KMS-11 (cell line): ENCODE measurements around the gene FKBP1B.

ENCODE experiments used
- H2AFZ ChIP-seq: fragments of 200-600 bp; sonication (generic); 2 replicates; pipeline ENCODE4 v1.6.1; 2016; ENCODE audit warnings: antibody characterized with exemption, mixed run types, low read depth
- H3K27ac ChIP-seq: fragments of 200-600 bp; sonication (generic); 2 replicates; pipeline ENCODE4 v1.6.1; 2016; ENCODE audit warnings: mild to moderate bottlenecking, mixed run types
- H3K27me3 ChIP-seq: fragments of 200-600 bp; sonication (generic); 2 replicates; pipeline ENCODE4 v1.6.1; 2017; ENCODE audit warnings: mild to moderate bottlenecking, low read depth, mixed run types, moderate library complexity; ENCODE audit not compliant: insufficient read depth
- H3K36me3 ChIP-seq: fragments of 200-600 bp; sonication (generic); 2 replicates; pipeline ENCODE4 v1.6.1; 2017; ENCODE audit warnings: mild to moderate bottlenecking, mixed run types; ENCODE audit not compliant: insufficient read depth
- H3K4me1 ChIP-seq: fragments of 200-600 bp; sonication (generic); 2 replicates; pipeline ENCODE4 v1.6.1; 2016; ENCODE audit warnings: mild to moderate bottlenecking, low read depth, mixed run types; ENCODE audit not compliant: poor library complexity, severe bottlenecking
- H3K4me2 ChIP-seq: fragments of 200-600 bp; sonication (generic); 2 replicates; pipeline ENCODE4 v1.7.0; 2016; ENCODE audit warnings: mild to moderate bottlenecking, mixed run types
- H3K4me3 ChIP-seq: fragments of 200-600 bp; sonication (generic); IDR thresholded peaks from 2 replicates; pipeline ENCODE4 v1.6.1; 2017; ENCODE audit warnings: low read depth, low read length, mixed read lengths; ENCODE audit not compliant: insufficient read depth
- H3K79me2 ChIP-seq: fragments of 200-600 bp; sonication (generic); 2 replicates; pipeline ENCODE4 v1.6.1; 2016; ENCODE audit warnings: low read depth, mixed run types; ENCODE audit not compliant: insufficient read depth
- H3K9ac ChIP-seq: fragments of 200-600 bp; sonication (generic); 2 replicates; pipeline ENCODE4 v1.6.1; 2016; ENCODE audit warnings: mild to moderate bottlenecking, mixed run types
- H4K20me1 ChIP-seq: fragments of 200-600 bp; sonication (generic); 2 replicates; pipeline ENCODE4 v1.6.1; 2016; ENCODE audit warnings: mild to moderate bottlenecking, mixed run types; ENCODE audit not compliant: insufficient read depth
- CTCF ChIP-seq: fragments of 200-600 bp; sonication (generic); conservative IDR thresholded peaks from 2 replicates; pipeline ENCODE4 v1.6.1; 2017; ENCODE audit warnings: low read depth, mild to moderate bottlenecking, antibody characterized with exemption, low read length, moderate library complexity, mixed read lengths

Gene FKBP1B

GRCh38 chr2:24048769-24049484 is 614 bp upstream of the FKBP1B start:
- Histone ChIP-seq H3K9ac (no peak overlapping the region), H2AFZ (no peak overlapping the region)

GRCh38 chr2:24050041-24050979 is 769 bp downstream of the FKBP1B start:
- H3K36me3 ChIP-seq: no peaks in the 10 kb centered on the region
- H3K79me2 ChIP-seq: no peaks in the 10 kb centered on the region
- TF ChIP-seq CTCF: no peak
- H3K4me3 ChIP-seq: no peak overlapping the region
- H2AFZ ChIP-seq: no peak overlapping the region
- no peak overlapping the region for H3K4me2 ChIP-seq
- no peak overlapping the region for H3K9ac ChIP-seq
- H3K27me3 ChIP-seq: no peaks in the 10 kb centered on the region
- no peaks in the 10 kb centered on the region for H4K20me1 ChIP-seq
- H3K27ac ChIP-seq: no peak overlapping the region
- peaks cover 14% of the 10 kb centered on the region for H3K4me1 ChIP-seq

More at GRCh38 chr2:24048769-24049484, 614 bp upstream of the FKBP1B start:
- H3K4me3 ChIP-seq: no peak overlapping the region
- no peak overlapping the region for H3K4me2 ChIP-seq
- H3K36me3 ChIP-seq: no peaks in the 10 kb centered on the region
- no peaks in the 10 kb centered on the region for H3K27me3 ChIP-seq
- H3K79me2 ChIP-seq: no peaks in the 10 kb centered on the region
- H4K20me1 ChIP-seq: no peaks in the 10 kb centered on the region
- H3K4me1 ChIP-seq: peaks cover 14% of the 10 kb centered on the region
- TF ChIP-seq CTCF: no peak
- no peak overlapping the region for H3K27ac ChIP-seq

- H3K27ac ChIP-seq: no peak overlapping the region
- H4K20me1 ChIP-seq: no peaks in the 10 kb centered on the region
- H2AFZ ChIP-seq: no peak overlapping the region
- no peak overlapping the region for H3K4me3 ChIP-seq
- H3K9ac ChIP-seq: no peak overlapping the region
- H3K4me1 ChIP-seq: peaks cover 7% of the 10 kb centered on the region
- no peaks in the 10 kb centered on the region for H3K36me3 ChIP-seq
- TF ChIP-seq CTCF: no peak
- H3K79me2 ChIP-seq: no peaks in the 10 kb centered on the region
- no peak overlapping the region for H3K4me2 ChIP-seq
- no peaks in the 10 kb centered on the region for H3K27me3 ChIP-seq
These were observed 2.3 kb downstream of the FKBP1B start for GRCh38 chr2:24051833-24052232.

- no peaks in the 10 kb centered on the region for H3K27me3 ChIP-seq
- H3K4me3 ChIP-seq: no peak overlapping the region
- H3K4me2 ChIP-seq: no peak overlapping the region
- no peak overlapping the region for H3K27ac ChIP-seq
- no peak overlapping the region for H3K9ac ChIP-seq
- peaks cover 2% of the 10 kb centered on the region for H3K4me1 ChIP-seq
- no peak overlapping the region for H2AFZ ChIP-seq
- no peaks in the 10 kb centered on the region for H4K20me1 ChIP-seq
- no peak for TF ChIP-seq CTCF
- H3K79me2 ChIP-seq: no peaks in the 10 kb centered on the region
- no peaks in the 10 kb centered on the region for H3K36me3 ChIP-seq
These were observed 3.4 kb downstream of the FKBP1B start for GRCh38 chr2:24052951-24053350.
